ENCODE data around the gene VGLL2.

Gene VGLL2

DNA sequence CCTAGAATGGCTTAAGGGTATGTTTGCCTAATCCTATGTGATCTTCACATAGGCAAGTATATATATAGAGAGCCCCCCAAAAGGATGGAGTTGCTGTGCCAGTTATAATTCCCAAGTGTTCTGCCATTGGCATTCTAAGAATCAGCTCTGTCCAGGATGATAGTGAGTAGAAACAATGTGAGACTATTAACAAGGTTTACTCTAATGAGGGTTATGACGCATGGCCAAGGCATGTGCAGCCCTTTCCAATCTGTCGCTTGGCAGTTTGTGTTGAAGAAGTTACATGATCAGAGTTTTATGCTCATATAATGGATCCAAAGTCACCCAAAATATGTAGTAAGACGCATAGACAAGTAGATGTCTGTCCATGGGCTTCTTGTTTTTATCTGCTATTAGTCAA lies 33.6 kb downstream of the VGLL2 start:
- in situ Hi-C loops (cut with HindIII; ENCODE audit: low pct_ligation_motif_present, low sequenced_read_pairs), result no loop called here
- Histone ChIP-seq H3K27me3 (replicated peaks) (no peaks in the 10 kb centered on the region), H3K4me3 (ENCODE audit: low read depth, low read length) (no peak overlapping the region), H3K36me3 (replicated peaks) (no peaks in the 10 kb centered on the region), H3K27ac (no peak overlapping the region)
- DNase-seq, result no peak
- TF ChIP-seq, protein P1, sequence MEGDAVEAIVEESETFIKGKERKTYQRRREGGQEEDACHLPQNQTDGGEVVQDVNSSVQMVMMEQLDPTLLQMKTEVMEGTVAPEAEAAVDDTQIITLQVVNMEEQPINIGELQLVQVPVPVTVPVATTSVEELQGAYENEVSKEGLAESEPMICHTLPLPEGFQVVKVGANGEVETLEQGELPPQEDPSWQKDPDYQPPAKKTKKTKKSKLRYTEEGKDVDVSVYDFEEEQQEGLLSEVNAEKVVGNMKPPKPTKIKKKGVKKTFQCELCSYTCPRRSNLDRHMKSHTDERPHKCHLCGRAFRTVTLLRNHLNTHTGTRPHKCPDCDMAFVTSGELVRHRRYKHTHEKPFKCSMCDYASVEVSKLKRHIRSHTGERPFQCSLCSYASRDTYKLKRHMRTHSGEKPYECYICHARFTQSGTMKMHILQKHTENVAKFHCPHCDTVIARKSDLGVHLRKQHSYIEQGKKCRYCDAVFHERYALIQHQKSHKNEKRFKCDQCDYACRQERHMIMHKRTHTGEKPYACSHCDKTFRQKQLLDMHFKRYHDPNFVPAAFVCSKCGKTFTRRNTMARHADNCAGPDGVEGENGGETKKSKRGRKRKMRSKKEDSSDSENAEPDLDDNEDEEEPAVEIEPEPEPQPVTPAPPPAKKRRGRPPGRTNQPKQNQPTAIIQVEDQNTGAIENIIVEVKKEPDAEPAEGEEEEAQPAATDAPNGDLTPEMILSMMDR (IDR thresholded peaks at IDR 0.05; ENCODE audit: low read depth, low read length, missing control alignments), result no peak

DNA sequence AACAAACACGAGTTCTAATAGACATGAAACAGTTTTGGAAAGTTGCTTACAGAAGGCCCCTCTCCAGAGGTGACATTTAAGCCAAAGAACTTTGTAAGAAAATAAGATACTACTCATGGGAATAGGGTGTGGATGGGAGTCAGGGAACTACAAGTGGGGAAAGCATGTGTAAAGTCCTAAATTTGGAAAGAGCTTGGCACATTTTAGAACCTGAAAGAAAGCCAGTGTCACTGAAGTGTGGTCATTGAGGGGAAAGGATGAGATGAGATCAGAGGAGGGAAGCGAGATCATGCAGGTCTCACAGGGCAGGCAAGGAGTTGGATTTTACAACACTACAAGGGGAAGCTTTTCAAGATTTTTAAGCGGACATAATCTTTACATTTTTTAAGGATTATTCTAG lies 38.0 kb downstream of the VGLL2 start:
- no peak for DNase-seq
- in situ Hi-C loops (cut with HindIII; ENCODE audit: low pct_ligation_motif_present, low sequenced_read_pairs), result no loop called here
- Histone ChIP-seq H3K27me3 (replicated peaks) (no peaks in the 10 kb centered on the region), H3K4me3 (ENCODE audit: low read depth, low read length) (no peak overlapping the region), H3K27ac (no peak overlapping the region), H3K36me3 (replicated peaks) (no peaks in the 10 kb centered on the region)
- TF ChIP-seq, protein P1 (IDR thresholded peaks at IDR 0.05; ENCODE audit: low read depth, low read length, missing control alignments), result no peak

DNA sequence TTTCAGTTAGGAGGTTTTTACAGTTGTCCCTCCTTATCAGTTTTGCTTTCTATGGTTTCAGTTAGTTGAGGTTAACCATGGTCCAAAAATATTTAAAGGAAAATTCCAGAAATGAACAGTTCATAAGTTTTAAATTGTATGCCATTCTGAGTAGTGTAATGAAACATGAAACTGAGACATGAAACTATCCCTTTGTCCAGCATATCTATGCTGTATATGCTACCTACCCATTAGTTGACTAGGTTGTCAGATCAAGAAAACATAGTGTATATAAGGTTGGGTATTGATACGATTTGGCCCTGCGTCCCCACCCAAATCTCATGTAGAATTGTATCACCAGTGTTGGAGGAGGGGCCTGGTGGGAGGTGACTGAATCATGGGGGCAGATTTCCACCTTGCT lies 39.1 kb downstream of the VGLL2 start:
- TF ChIP-seq, protein P1 (IDR thresholded peaks at IDR 0.05; ENCODE audit: low read depth, low read length, missing control alignments), result no peak
- in situ Hi-C loops (cut with HindIII; ENCODE audit: low pct_ligation_motif_present, low sequenced_read_pairs), result no loop called here
- Histone ChIP-seq H3K36me3 (replicated peaks) (no peaks in the 10 kb centered on the region), H3K27ac (no peak overlapping the region), H3K27me3 (replicated peaks) (no peaks in the 10 kb centered on the region), H3K4me3 (ENCODE audit: low read depth, low read length) (no peak overlapping the region)
- DNase-seq, result no peak

DNA sequence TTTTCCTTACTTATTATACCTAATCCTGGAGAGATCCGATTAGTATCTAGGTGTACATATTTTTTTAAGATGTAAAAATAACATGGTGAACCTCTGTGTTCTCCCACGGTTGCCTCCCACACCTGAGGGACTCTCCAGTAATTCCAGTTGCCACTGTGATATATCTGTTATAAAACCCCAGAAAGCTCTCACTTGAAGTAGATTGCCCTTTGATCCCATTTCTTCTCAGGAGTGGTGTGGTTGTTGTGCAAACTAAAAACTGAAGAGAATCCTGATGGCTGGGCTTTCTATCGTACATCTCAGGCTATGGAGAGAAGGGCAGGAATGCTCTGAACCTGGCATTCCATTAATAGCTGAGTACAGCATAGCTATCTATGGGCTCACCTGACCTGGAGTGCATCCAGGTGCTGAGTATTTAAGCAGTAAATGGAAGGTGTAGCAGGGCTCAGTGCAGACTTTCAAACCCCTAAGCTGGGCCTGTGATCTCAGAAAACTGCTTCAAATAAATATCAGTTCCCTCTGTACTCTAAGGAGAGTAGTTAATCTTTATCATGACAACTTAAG lies 41.0 kb downstream of the VGLL2 start:
- Histone ChIP-seq H3K27me3 (replicated peaks) (no peaks in the 10 kb centered on the region), H3K4me3 (ENCODE audit: low read depth, low read length) (no peak overlapping the region), H3K27ac (no peak overlapping the region), H3K36me3 (replicated peaks) (no peaks in the 10 kb centered on the region)
- TF ChIP-seq, protein P1 (IDR thresholded peaks at IDR 0.05; ENCODE audit: low read depth, low read length, missing control alignments), result no peak
- no peak for DNase-seq
- in situ Hi-C loops (cut with HindIII; ENCODE audit: low pct_ligation_motif_present, low sequenced_read_pairs), result no loop called here

DNA sequence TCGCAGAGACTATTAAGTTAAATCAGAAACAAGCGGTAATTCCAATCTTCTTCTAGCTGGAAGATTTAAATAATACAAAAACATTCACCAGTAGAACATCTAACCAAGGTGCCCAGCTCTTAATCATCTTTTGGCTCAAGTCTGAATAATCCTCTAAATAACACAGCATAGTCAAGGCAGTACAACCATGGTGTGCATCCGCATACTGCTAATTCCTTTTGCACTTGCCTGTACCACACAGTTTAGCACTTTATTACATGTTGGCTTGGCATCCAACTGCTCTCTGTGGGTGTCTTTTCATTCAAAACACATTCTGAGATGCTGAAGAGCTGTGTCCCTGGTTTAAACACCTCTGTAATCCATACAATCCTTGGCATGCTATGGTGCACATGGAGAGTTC lies 42.3 kb downstream of the VGLL2 start:
- Histone ChIP-seq H3K27ac (no peak overlapping the region), H3K27me3 (replicated peaks) (no peaks in the 10 kb centered on the region), H3K36me3 (replicated peaks) (no peaks in the 10 kb centered on the region), H3K4me3 (ENCODE audit: low read depth, low read length) (no peak overlapping the region)
- in situ Hi-C loops (cut with HindIII; ENCODE audit: low pct_ligation_motif_present, low sequenced_read_pairs), result no loop called here
- TF ChIP-seq, protein P1 (IDR thresholded peaks at IDR 0.05; ENCODE audit: low read depth, low read length, missing control alignments), result no peak
- DNase-seq, result no peak

DNA sequence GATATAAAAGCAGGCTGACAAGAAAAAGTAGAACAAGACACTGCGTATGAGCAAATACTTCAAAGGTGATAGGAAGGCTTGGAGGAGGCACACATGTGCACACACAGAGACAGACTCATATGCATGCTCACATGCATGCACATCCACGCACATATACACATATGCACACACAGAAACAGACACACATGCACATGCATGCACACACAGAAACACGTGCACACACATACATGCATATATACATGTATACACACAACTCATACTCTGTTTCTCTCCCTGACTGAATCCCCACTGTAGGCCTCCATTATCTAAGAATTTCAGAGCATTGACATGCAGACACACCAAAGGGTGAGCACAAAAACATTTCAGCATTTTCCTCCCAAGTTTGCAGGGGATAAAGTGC lies 43.7 kb downstream of the VGLL2 start:
- DNase-seq, result no peak
- no peaks in the 10 kb centered on the region for H3K36me3 ChIP-seq (replicated peaks)

More for the DNA sequence above, 43.7 kb downstream of the VGLL2 start:
- H3K27ac ChIP-seq, result no peak overlapping the region
- in situ Hi-C loops (cut with HindIII; ENCODE audit: low pct_ligation_motif_present, low sequenced_read_pairs), result no loop called here
- no peaks in the 10 kb centered on the region for H3K27me3 ChIP-seq (replicated peaks)
- TF ChIP-seq, protein P1 (IDR thresholded peaks at IDR 0.05; ENCODE audit: low read depth, low read length, missing control alignments), result no peak
- no peak overlapping the region for H3K4me3 ChIP-seq (ENCODE audit: low read depth, low read length)
